NCI-H2196 treated with DMSO at 0.1 percent for 48 hours (cell line): ENCODE data around the gene PPEF1.

Source experiments
- DNase-seq: peaks from one replicate; lab custom pipeline; 2025; ENCODE audit not compliant: unreplicated experiment; lab: John Stamatoyannopoulos, UW

PPEF1 gene

GRCh38 chrX:18877469-18877868 lies 170.0 kb downstream of the PPEF1 start:
- no peak for DNase-seq
